Endothelial cell of umbilical vein (primary cell): ENCODE measurements around the gene AGBL3.

Source experiments
- CTCF ChIP-seq, 2 donors: IDR thresholded peaks; 1 replicate in 1 of 2; 2 replicates in 1 of 2; pipeline ENCODE4 v1.5.1; 2011; ENCODE audit warnings: low read length in 2 of 2, mild to moderate bottlenecking in 2 of 2, moderate library complexity in 2 of 2, control low read depth in 1 of 2, inconsistent platforms in 1 of 2, low read depth in 1 of 2; ENCODE audit not compliant: insufficient read depth in 1 of 2; ENCODE audit errors: extremely low read depth in 1 of 2
- EZH2 ChIP-seq: IDR thresholded peaks from 2 replicates; pipeline ENCODE4 v1.6.1; 2012; ENCODE audit warnings: borderline replicate concordance, low read depth, mild to moderate bottlenecking, moderate library complexity, low read length, inconsistent platforms; ENCODE audit not compliant: severe bottlenecking
- MAX ChIP-seq: IDR thresholded peaks from 2 replicates; pipeline ENCODE4 v1.6.1; 2011; ENCODE audit not compliant: insufficient read depth, insufficient read length
- POLR2A ChIP-seq: IDR thresholded peaks from 2 replicates; pipeline ENCODE4 v1.6.1; 2012; ENCODE audit warnings: low read depth, mild to moderate bottlenecking, control low read depth, low read length
- POLR2AphosphoS5 ChIP-seq: IDR thresholded peaks from 2 replicates; pipeline ENCODE4 v1.6.1; 2012; ENCODE audit warnings: low read depth, mild to moderate bottlenecking, control low read depth, low read length, moderate library complexity; ENCODE audit not compliant: insufficient read depth

- TF ChIP-seq CTCF (IDR thresholded peaks at IDR 0.05; ENCODE audit: extremely low read depth in 1 of 2, insufficient read depth in 1 of 2, low read depth in 1 of 2, low read length in 2 of 2) (no peak), MAX (no peak), EZH2 (no peak), POLR2A (no peak), POLR2AphosphoS5 (no peak)
Measured at GRCh38 chr7:134946260-134946659, 40.0 kb upstream of the AGBL3 start.
